ENCODE data around the gene TTLL11.
"Not testable (repeated sequence)": the region's sequence is repeated elsewhere in the genome, so short reads cannot be mapped to it uniquely, and the experiment has no call there.

Gene TTLL11

DNA sequence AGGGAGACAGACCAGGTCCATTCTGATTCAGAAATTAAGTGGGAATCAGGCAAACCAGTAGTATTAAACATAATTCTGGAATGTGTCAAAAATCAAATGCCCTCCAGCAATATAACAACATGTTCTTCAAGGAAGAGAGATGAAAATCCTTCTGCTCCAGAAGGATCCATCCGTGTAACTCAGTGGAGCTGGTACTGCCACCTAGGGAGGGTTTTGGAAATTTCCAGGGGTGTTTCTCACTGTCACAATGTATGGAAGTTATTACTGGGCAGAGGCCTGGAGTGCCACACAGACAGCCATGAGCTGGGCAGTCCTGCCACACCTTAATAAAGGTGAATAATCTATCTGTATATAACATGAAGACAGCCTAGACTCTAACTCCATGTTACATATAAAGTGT is 87.5 kb downstream of the TTLL11 start:
- no peak for DNase-seq (ENCODE audit: low read depth, low spot score)

DNA sequence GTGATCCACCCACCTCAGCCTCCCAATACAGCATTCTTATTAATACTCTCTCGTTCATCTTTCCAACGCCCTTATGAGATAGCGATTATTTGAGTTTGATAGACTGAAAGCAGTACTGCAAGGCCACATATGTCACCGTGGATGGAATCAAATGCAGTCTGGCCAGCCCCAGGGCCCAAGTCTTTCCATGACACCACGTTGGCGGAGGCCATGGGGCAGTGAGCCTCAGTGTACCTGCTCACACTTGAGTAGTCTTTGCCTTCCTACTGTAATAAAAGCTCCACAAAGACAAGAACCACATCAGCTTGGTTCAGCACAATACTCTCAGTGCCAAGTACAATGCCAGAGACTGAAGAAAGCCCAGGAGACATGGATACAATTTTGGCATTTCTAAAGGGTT is 88.5 kb downstream of the TTLL11 start:
- no peak for DNase-seq (ENCODE audit: low read depth, low spot score)

DNA sequence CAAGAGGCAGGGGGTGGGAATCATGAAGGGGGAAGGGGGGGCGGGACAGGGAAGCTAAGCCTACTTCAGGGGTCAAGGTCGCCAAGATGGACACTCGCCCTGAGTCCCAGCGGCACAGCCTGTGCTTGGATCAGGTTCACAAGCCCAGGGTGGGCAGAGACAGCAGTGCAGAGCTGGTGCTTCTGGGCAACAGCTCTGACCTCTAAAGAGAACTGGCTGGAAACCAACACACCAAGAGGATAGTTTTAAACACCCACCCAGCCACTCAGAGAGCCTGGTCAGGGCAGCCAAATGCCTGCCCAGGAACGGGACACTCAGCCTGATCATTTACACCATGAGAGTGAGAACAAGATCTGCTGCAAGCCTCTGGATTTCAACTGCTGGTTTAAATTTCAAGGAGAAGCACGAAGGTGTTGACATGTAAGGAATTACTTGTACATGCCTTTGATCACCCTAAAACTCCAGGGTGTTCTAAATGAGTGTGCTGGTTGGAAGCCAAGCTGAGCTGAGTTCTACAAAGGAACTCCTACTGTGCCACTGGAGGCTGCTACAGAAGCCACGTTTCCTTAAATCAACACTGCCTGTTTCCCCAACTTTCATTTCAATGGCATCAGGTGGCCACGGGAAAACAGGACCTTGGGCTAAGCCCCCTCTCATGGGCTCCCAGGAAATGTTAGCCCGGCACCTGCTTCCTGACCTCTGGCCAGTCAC is 91.5 kb downstream of the TTLL11 start:
- DNase-seq (ENCODE audit: low read depth, low spot score) = no peak

DNA sequence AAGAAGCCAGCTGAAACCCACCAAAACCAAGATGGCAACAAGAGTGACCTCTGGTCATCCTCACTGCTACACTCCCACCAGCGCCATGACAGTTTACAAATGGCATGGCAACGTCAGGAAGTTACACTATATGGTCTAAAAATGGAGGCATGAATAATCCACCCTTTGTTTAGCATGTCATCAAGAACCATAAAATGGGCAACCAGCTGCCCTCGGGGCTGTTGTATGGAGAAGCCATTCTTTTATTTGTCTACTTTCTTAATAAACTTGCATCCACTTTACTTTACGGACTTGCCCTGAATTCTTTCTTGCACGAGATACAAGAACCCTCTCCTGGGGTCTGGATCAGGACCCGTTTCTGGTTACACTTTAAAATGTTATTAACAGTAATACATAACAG is 92.6 kb downstream of the TTLL11 start:
- DNase-seq (ENCODE audit: low read depth, low spot score) = not testable (repeated sequence)

DNA sequence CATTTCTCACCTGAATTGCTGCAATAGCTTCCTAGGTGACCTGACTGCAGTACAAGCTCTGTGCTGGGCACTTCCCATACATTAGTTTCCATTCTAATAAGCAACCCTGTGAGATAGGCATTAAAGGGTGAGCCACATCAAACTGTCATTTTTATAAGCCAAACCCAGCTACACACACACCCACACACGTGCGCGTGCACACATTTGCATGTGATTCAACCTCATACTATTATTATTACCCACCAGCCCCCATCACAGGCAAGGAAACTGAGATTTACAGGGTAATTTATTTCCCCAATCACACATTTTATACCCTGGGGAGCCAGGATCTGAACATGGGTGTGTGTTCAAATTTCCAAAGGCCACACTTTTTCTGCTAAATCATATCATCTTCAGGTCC is 93.6 kb downstream of the TTLL11 start:
- no peak for DNase-seq (ENCODE audit: low read depth, low spot score)

DNA sequence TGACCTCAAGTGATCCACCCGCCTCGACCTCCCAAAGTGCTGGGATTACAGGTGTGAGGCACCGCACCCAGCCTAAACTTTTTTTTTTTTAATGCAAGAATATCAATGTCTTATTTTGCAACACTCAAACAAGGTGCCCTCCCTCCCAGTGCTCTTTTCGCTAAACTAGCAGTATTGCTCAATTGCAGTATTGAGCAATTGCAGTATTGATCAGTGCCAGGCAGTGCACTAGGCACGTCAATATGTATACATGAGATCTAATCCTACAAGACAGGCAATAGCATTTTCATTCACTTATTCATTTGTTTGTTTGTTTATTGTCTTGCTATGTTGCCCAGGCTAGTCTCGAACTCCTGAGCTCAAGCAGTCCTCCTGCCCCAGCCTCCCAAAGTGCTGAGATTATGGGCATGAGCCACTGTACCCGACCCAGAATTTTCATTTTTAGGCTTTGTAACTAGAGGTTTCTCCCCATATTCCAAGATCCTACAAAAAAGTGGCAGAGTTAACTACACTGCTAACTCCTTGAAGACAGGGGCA is 94.5 kb downstream of the TTLL11 start:
- no peak for DNase-seq (ENCODE audit: low read depth, low spot score)

DNA sequence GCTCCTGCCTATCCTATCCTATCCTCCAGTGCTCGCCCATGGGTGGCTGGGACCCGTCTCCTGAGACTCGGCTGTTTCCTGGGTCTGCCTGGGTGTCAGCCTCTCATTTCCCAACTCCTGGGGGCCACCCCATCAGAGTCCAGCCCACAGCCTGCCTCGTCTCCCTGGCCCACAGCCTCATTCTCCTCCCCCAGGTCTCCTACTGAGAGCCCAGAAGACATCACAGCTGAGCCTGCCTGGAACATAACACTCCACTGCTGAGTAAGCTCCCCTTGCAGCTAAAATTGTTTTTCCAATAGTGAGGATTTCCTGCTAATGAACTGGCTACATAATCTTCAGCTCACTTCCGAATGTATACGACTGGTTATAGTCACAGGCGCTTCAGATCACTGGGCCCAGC is 95.3 kb downstream of the TTLL11 start:
- no peak for DNase-seq (ENCODE audit: low read depth, low spot score)

DNA sequence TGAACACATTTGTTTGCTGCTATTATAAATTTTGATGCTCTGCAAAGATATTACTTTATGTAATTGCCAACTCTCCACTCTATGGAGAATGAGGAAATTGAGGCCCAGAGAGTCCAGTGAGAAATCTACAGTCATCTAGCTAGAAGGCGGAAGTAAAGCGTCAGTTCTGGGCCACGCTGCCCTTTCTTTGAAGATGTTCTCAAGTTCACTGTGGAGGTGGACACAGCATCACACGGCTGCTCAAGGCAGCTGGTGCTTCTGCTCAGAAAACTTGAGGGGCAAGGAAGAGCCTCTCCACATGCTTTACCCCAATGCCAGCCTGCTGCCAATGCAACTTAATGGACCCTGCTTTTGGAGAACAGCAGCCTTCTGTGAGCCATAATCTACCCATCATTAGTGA is 96.3 kb downstream of the TTLL11 start:
- no peak for DNase-seq (ENCODE audit: low read depth, low spot score)

DNA sequence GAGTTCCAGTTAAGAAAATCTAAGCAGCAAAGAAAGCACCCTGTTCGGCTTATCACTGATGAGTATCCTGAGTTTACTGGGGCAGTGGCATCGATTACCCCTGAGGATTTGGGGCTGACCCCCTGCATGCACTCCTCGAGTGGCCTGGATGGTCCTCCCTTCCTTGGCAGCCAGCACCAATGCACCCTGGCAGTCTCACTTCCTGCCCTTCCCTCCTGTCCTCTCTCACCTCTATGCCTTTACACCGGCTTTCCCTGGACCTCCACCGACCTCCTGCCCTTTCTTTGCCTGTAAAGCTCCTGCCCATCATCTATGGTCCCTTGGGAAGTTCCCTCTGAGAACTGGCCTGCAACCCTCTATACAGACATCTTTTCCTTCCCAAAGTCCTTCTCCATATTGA is 97.1 kb downstream of the TTLL11 start:
- no peak for DNase-seq (ENCODE audit: low read depth, low spot score)

DNA sequence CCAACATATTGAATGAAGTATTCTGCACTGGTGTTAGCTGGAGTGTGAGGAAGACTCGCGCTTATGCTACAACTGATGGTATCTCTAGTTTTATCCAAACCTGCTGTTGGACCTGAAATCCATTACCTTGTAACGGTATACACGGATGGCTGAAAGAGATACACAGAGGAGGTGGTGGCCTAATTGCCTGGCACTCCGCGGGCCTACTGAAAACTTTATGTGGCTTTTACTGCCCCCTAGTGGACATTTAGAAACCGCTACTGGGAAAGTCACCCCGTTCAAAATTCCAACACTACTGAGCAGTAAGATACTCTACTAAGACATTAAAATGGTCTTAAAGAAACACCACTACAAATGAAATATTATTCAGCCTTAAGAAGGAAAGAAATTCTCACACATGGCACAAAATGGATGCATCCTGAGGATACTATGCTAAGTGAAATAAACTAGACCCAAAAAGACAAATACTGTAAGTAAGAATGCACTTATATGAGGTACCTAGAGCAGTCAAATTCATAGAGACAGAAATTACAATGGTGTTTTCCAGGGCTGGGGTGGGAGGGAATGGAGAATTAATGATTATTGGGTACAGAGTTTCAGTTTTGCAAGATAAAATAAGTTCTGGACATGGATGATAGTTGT is 100.4 kb downstream of the TTLL11 start:
- no peak for DNase-seq (ENCODE audit: low read depth, low spot score)

DNA sequence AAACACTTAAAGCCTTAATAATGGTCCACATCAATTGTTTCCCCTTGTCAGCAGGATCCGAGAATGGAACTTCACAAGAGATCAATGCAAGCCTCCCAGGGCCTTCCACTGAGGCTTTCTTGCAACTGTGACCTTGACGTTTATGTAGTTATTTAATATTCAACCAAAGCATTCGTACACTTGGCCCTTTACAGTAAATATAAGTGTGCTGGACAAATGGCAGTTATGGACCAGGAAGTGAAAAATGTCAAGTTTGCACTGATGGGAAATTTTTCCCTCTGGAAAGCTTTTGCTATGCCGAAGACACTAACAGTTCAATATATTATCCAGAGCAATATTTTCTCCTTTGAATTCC is 101.8 kb downstream of the TTLL11 start:
- no peak for DNase-seq (ENCODE audit: low read depth, low spot score)

DNA sequence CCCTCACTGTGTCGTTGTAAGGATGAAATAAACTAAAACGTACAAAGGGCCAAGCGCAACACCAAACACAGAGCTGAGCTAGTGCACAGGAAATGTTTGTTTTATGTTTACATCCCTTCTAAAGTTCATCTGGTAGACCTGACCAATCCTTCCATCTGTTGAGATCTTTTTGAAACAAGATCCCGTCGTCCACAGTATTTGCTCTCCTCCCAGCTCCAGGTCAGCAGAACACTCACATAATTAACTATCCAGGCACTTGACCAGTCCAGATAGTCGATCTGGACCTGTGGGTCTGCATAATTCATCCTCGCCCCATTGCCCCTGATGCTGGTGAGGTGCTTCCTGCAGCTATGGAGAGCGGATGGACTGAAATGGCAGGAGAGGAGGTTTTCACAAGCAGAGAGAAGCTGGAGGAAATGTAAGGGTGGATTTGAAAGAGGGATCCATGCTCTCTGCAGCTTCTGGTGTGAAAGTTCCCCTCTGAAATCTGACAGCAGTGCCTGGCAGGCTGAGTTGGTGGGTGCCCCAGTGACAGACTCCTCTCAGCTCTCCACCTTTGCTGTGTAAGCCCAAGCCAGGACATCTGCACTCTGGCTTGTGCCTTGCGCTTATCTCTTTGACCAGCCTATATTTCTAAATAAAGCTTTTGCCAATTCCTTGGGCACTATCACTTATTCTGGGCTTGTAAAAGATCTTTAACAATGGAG is 102.4 kb downstream of the TTLL11 start:
- DNase-seq (ENCODE audit: low read depth, low spot score) = no peak

DNA sequence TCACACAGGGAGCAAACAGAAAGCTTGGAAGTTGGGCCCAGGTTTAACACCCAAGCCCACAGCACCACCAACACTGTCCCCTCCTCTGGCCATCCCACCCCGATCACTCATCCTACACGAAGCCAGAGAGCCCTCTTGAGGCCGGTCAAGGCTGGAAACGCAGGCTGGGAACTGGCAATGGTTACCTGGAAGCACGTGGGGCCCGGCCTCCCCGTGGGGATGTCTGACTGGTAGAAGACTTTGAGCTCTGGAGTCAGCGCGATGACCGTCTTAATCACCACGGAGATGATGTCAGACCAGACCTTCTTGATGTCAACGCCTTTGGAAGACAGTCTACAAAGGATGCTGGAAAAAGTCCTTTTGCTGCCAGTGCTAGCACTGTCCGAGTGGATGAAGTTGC is 104.1 kb downstream of the TTLL11 start:
- DNase-seq (ENCODE audit: low read depth, low spot score) = no peak

DNA sequence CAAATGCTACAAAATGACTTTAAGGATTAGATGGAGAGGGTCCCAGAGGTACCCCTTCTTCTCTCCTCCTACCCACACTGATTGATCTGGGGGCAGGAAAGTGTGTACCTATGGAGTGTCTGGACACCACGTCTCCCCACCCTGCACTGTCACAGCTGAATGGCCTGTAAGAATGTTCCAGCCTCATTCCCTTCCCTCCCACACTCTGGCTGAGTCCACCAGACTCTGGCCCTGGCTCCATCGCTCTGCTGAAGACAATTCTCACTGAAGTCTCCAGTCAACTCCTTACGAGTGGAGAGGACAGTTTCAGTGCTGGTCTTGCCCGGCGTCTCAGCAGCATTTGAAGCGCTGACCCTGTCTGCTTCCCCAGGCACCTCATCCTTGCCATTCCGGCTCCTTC is 105.8 kb downstream of the TTLL11 start:
- no peak for DNase-seq (ENCODE audit: low read depth, low spot score)

DNA sequence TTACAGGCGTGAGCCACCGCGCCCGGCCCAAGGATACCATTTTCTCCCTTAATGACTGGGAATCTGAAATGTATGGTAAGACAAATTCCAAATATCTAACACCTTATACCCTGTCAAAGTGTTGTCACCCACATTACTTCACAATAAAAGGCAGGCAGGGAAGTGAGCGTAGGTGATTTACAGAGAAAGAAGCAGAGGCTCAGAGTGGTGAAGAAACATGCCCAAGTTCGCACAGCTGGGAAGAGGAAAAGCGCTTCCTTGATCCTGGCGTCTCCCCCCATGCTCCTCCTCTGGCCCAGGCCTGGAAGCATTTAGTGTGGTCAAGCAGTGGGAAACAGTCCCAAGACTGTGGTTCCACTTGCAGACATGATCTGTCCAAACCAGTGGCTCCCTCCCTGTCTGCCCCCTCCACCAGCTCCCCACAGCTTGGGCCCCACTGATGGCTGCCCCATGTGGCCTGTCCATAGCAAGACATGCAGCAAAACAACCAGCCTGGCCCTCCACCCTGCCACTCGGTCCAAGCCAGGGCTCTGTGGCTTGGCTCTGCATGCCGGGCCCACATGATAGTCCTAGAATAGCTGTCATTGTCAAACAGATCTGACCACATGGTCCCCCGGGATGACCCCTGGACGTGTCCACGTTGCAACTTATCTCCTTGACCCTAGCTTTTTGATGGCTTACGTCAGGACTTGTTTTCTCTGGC is 107.2 kb downstream of the TTLL11 start:
- no peak for DNase-seq (ENCODE audit: low read depth, low spot score)

DNA sequence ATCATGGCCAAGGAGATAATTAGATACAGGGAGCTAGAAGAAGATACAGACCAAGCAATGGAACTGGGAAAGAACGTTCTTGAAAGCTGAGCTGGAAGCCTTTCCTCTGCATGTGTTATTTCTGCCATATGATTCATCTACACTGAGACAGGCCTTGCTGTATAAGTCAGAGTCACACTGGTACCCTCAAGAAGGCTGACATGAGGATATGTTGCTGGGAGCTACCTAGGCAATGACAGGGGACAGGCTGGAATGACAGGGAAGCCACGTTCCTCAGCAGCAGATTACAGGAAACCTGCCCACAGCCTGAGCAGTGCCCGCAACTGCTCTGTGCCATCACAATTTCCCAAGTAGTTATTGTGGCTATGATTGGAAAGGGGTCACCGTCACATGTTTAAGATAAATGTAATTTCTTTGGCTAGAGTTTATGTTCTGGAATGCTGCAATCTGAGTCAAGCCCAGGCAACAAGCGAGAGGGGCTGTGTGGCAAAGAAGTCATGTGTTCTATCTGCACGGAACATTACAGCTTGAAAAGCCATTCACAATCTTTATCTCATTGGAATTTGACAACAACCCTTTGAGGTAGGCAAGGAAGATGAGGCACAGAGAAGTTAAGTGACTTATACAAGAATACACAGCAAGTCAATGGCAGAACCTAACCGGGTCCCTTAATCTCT is 108.2 kb downstream of the TTLL11 start:
- no peak for DNase-seq (ENCODE audit: low read depth, low spot score)

DNA sequence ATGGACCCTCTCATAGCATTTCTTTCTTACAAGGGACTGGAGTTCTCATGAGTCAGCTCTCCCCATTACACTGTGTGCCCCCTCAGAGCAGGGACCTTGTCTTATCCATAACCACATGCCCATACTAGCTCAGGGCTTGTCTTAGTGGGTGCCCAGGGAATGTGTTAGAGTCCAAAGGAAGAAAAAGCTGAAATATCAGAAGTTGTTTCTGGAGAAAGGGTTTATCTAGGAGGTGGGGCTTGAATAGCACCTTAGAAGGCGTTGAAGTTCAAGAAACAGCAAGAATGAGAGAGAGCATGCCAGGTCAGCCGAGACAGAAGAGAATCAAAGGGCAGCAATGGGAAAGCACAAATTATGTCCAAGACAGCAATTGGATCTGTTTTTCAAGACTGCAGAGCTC is 109.4 kb downstream of the TTLL11 start:
- no peak for DNase-seq (ENCODE audit: low read depth, low spot score)

DNA sequence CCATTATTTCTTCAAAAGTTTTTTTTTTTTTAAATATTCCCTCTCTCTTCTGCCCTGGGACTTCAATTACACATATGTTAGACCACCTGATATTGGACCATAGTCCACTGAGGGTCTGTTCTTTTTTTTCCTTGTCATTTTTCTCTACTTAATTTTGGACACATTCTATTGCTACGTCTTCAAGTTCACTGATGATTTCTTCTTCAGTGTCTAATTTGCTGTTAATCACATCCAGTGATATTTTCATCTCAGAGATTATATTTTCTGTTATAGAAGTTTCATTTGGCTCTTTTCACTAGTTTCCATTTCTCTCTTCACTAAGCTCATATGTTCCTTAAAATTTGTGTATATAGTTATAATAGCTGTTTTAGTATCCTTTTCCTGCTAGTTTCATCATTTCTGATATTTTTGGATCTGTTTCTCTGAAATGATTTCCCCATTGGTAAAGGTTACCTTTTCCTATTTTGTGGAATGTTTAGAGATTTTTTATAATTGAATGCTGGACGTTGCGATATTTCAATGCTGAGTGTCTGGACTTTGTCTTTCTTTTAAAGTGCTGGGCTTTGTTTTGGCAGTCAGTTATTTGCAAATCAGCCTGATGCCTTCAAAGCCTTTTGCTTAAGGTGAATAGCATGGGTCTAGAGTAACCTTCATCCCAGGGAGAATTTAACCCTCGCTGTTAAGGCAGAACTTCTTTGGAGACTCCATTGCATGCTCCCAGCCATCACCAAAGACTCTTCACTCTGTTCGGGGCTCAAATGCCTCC is 111.8 kb downstream of the TTLL11 start:
- no peak for DNase-seq (ENCODE audit: low read depth, low spot score)

DNA sequence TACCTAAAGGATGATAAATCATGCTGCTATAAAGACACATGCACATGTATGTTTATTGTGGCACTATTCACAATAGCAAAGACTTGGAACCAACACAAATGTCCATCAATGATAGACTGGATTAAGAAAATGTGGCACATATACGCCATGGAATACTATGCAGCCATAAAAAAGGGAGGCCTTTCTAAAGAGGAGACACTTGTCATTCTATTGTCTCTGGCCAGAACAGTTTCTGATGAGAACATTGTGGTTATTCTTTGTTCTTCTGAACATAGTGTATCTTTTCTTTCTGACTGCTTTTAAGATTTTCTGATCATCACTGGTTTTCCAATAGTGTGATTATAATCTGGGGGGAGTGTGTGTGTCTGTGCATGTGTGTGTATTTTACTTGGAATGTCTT is 112.4 kb downstream of the TTLL11 start:
- DNase-seq (ENCODE audit: low read depth, low spot score) = not testable (repeated sequence)

DNA sequence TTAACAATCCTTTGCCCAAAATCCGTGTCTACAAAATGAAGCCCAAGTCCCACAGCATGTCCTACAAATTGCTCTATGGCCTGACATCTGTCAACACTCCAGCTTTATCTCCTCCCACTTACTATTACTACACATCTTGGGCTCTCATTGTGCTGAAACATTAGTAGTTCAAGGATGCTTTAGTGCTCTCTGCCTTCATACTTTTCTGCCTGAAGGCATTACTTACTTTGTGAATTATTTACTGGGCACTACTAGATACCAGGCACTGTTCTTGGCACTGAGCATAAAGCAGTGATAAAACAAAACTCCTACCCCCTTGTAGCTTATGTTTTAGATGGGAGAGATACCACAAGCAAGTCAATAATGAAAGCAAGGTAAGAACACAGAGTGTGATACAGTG is 113.4 kb downstream of the TTLL11 start:
- no peak for DNase-seq (ENCODE audit: low read depth, low spot score)

DNA sequence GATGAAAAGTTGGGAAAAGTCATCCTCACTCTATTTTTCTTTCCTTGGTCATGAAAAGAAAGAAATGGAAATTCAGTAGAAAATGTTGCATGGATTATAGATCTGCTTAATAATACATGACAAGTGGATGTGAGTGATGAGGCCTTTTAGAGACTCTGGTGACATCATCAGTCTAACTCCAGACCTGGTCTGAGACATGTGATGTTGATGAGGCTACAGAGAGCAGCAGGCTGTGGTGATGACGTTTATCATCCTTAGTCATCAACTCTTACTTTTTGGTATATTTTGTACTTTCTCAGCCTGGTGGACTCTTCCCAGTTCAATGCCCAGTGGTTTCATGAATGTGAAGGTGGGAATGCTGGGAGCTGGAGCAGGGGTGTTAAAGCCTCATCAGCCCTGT is 116.4 kb downstream of the TTLL11 start:
- no peak for DNase-seq (ENCODE audit: low read depth, low spot score)

All from activated CD4-positive, CD25-positive, alpha-beta regulatory T cell treated with anti-CD3 and anti-CD28 coated beads, Interleukin-2, amount 50 U/mL, for 16 hours (primary cell).